Smooth muscle cell of the brain vasculature (primary cell): ENCODE measurements around the gene B3GALT4.
"Not testable (repeated sequence)": the region's sequence is repeated elsewhere in the genome, so short reads cannot be mapped to it uniquely, and the experiment has no call there.

Experiments used
- DNase-seq: peaks from one replicate; pipeline ENCODE4 v3.0.0-alpha.2; 2012; ENCODE audit warnings: low read depth, low spot score

The B3GALT4 gene

DNA sequence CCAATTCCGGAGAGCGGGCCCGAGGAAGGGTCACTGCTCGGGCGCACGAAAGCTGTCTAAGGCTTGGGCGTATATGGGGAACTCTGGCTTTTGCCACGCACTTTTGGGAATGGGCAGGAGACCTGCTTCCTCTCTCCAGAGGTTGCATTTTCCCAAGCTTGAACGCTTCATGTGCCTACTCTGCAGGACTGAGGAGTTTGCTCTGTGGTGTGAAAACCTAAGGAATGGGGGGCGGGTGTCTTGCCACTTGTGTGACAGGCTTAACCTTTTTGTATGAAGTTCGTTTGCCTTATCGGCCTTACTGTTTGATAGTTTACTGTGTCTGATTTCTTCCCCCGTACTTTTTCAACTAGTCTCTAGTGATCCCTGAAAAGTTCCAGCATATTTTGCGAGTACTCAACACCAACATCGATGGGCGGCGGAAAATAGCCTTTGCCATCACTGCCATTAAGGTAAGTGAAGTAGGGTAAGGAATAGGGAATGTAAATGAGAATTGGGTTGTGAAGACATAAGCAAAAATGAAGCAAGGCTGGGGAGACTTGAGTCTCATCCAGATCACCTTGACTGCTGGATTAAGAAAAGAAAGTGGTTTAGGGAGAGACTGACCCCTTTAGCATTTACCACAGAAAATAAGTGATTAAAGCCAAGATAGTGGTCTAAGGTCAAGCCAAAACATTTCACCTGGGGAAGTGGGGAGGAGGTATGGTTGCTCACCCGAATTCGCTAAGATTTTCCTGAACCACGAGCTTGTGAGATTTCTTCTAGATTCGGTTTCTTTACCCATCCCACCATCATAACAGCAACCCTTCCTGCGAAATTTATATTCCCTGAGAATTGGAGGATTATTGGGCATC lies 4.4 kb upstream of the B3GALT4 start:
- no peak for DNase-seq

DNA sequence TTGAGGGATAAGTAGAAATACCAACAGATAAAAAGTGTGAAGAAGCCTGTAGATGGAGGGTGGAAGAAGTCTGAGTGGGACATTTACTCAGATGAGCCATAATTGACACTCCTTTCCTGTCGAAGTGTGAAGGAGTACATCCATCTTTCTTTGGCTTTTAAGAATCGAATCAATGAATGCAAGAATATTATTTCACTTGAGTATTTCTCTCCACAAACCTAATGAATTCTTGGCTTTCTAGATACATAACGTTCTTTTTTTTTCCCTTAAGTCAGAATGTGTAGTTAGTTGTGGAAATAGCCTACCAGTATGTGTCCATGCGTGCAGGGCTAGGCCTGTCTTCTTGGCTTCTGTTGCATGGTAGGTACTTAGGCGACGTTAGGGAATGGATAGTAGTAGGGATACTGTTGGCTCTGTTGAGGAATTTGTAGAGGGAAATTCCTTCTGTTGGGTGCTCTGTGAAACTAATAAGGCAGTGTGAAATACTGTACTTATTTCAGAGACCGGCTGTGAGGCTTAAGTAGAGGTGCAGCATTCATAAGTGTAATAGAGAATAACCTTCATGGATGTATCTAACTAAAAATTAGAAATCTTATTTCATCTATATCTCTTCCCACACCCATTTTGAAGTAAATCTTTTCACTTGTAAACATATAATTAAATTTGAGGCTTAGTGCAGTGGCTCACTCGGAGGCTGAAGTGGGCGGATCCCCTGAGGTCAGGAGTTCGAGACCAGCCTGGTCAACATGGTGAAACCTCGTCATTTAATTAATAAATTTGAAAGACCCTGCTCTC lies 3.6 kb upstream of the B3GALT4 start:
- DNase-seq, result no peak

DNA sequence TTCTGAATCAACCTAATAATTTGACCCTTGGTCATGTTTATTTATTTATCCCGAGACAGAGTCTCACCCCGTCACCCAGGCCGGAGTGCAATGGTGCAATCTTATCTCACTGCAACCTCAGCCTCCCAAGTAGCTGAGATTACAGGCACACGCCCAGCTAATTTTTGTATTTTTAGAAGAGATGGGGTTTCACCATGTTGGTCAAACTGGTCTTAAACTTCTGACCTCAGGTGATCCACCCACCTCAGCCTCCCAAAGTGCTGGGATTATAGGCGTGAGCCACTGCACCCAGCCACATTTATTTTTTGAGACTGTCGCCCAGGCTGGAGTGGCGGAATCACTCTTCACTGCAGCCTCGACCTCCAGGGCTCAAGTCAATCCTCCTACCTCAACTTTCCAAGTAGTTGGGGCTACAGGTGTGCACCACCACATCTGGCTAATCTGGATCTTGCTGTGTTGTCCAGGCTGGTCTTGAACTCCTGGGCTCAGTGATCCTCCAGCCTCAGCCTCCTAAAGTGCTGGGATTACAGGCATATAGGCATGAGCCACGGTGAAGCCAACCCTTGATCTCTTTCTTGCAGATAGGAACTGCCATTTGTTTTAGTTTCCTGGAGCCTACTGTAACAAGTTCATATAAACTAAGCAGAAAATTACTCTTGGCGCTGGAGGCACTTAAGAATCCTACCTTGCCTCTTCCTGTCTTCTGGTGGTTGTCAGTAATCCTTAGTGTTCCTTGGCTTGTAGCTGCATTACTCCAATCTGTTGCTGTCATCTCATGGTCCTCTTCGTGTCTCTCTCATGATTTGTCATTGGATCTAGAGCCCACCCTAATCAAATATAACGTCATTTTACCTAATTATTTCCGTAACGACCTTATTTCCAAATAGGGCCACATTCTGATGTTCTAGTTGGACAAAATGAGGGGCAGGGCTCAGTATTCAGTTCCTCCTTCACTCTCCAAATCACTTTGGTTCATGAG lies 2.7 kb upstream of the B3GALT4 start:
- no peak for DNase-seq

DNA sequence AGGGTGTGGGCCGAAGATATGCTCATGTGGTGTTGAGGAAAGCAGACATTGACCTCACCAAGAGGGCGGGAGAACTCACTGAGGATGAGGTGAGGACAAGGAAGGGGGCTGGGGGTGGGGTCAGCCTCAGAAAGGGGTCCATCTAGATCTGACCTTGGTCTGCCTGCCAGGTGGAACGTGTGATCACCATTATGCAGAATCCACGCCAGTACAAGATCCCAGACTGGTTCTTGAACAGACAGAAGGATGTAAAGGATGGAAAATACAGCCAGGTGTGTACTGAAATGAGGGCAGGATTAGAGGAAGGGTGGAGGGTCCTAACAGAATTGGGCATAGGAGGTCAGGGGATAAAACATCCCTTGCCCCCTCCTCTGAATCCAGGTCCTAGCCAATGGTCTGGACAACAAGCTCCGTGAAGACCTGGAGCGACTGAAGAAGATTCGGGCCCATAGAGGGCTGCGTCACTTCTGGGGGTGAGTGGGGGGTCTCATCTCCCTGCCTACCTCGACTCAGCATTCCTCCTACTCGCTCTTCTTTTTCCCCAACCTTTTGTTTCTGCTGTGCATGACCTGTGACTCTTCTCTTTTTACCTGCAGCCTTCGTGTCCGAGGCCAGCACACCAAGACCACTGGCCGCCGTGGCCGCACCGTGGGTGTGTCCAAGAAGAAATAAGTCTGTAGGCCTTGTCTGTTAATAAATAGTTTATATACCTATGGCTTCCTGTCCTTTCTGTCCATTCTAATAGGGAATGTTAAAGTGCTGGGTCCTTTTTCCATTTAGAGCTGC lies 935 bp upstream of the B3GALT4 start:
- not testable (repeated sequence) for DNase-seq

DNA sequence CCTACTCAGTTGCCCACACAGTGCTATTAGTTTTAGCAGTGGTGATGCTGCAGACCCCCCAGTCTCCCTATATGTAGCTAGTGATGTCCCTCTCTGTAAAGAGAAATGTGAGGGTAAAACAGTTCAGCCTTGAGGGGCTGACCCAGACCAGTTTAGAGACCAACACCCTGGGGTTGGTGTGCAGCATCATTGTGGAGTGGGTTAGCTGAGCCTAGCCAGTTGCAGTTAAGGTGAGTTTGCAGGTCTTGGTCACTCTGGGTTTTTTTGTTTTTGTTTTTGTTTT lies 401 bp upstream of the B3GALT4 start:
- DNase-seq, result no peak

DNA sequence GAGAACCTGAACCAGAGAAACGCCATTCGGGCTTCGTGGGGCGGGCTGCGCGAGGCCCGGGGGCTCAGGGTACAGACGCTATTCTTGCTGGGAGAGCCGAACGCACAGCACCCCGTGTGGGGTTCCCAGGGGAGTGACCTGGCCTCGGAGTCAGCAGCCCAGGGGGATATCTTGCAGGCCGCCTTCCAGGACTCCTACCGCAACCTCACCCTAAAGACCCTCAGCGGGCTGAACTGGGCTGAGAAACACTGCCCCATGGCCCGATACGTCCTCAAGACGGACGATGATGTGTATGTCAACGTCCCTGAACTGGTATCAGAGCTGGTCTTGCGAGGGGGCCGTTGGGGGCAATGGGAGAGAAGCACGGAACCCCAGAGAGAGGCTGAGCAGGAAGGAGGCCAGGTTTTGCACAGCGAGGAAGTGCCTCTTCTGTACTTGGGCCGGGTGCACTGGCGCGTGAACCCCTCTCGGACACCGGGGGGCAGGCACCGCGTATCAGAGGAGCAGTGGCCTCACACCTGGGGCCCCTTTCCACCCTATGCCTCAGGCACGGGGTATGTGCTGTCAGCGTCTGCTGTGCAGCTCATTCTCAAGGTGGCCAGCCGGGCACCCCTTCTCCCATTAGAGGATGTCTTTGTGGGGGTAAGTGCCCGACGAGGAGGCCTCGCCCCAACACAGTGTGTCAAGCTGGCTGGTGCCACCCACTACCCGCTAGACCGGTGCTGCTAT lies 904 bp downstream of the B3GALT4 start:
- no peak for DNase-seq

DNA sequence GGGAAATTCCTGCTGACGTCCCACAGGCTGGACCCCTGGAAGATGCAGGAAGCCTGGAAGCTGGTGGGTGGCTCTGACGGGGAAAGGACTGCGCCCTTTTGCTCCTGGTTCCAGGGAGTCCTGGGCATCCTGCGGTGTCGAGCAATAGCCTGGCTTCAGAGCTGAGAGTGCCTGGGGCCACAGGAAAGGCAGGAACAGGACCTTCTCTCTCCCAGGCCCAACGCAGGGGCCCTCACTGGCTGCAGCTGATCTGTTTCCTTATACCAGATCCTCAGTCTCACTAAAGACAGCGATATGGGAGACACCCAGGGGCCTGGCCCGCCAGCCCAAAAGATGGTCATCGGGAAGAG lies 1.4 kb downstream of the B3GALT4 start:
- no peak for DNase-seq

DNA sequence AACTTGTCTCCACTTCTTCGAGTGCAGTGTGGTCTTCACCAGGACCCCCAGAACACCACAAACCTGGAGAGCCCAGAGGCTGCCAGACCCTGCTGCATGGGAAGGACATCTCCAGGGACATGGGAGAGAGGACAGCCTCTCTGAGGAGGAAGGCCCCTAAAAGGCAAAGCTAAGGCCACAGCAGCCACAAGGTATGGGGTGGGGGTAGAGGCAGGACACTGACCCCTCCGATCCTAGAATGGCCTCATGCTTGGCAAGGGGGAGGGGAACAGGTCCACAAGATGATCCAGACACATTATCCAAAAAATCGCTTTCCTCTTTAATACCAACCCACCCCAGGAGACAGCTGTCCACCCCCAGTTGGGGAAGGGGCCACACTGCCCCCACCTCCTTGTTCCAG lies 1.9 kb downstream of the B3GALT4 start:
- DNase-seq, result no peak

DNA sequence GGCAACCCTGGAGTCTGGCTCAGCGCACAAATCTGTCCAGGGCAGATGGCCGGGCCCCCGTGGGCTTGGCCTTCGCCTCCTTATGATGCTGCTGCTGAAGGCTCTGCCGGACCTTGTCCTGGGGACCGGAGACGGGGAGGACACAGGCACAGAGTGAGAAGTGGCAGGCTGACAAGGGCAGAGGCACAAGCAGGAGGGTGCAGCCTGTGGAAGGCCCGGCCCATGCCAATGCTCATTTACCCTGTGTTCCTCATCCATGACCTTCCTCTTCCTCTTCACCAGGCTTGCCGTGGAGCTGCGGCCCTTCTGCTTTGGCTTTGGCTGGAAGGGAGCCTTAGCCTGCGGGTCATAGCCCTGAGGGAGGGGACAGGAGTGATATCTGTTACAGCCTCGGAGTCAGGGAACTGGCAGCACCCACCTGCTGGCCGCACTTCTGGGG lies 2.4 kb downstream of the B3GALT4 start:
- DNase-seq, result no peak

DNA sequence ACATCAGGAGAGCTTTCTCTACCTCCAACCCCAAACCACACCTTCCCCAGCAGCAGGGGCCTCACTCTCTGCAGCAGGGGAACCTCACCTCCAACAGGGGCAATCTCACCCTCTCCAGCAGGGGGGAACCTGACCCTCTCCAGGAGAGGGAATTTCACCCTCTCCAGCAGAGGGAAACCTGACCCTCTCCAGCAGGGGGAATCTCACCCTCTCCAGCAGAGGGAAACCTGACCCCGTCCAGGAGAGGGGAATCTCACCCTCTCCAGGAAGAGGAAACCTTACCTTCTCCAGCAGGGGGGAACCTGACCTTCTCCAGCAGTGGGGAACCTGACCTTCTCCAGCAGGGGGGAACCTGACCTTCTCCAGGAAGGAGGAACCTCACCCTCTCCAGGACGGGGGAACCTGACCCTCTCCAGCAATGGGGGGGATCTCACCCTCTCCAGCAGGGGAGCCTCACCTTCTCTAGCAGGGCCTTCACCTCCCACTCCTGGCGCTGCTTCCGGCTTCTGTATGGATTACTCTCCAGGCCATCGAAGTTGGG lies 3.1 kb downstream of the B3GALT4 start:
- DNase-seq, result no peak

DNA sequence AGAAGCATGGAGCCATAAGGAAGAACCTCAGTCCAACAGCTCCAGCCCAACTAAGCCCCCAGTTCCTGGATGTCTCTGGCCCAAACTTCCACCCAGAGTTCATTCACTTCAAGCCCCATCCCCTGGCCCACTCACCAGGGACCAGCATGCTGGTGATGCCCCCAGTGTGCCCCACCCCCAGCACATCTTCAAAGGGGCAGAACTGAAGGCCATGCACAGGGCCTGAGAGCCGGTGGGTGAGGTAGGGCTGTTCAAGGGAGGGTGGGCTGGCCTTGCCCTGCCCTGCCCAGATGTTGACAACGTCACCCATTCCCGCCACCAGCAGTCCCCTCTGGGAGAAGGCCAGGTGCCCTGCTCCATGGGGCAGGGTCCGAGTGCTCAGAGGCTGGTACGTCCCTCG lies 3.6 kb downstream of the B3GALT4 start:
- DNase-seq, result no peak

DNA sequence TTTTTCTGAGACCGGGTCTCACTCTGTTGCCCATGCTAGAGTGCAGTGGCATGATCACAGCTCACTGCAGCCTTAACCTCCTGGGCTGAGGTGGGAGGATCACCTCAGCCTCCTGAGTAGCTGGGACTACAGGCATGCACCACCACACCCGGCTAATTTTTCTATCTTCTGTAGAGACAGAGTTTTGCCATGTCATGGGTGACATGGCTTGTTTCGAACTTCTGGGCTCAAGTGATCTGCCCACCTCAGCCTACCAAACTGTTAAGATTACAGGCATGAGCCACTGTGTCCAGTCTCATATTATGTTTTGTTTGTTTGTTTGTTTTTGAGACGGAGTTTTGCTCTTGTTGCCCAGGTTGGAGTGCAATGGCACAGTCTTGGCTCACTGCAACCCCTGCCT lies 8.3 kb downstream of the B3GALT4 start:
- not testable (repeated sequence) for DNase-seq

DNA sequence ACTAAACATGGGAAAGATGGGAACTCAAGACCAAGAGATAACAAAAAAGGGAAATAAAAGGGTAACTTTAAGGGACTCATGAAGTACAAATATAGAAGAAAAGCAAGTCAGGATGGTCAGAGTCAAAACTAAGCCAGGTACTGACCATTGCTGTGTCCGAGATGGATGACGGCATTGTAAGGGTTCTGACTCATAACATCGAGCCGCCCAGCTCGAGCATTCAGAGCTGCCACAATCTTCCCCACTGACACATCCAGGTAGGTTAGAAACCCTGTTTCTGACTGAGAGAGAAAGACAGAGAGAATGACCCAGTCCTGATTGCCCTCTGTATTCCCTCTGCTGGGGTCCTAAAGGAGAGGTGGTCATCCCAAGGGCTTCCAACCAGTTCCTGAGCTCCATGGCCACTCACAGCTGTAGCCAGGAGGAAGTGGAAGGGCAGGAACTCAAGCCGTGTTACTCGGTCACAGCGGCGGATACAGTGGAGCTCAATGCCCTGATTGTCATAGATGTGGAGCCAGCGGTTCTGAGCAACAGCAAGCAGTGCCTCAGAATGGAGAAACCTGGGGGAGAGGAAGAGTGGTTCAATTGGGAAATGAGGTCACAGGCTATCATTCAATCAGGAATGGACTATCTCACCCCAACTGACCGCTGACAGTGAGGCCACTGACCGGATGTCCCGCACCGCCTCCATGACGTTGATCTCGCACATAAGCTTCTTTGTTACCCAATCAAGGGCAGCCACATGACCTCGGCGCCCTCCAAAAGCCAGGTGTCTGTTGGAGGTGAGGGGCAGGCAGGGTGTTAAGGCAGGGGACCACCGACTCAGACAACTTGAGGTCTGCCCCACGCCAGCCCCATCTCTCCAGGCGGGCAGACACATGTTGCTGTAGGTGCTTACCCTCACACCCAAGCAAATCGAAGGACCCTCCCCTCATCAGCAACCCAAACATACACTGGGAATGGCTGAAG lies 10.3 kb downstream of the B3GALT4 start:
- no peak for DNase-seq

DNA sequence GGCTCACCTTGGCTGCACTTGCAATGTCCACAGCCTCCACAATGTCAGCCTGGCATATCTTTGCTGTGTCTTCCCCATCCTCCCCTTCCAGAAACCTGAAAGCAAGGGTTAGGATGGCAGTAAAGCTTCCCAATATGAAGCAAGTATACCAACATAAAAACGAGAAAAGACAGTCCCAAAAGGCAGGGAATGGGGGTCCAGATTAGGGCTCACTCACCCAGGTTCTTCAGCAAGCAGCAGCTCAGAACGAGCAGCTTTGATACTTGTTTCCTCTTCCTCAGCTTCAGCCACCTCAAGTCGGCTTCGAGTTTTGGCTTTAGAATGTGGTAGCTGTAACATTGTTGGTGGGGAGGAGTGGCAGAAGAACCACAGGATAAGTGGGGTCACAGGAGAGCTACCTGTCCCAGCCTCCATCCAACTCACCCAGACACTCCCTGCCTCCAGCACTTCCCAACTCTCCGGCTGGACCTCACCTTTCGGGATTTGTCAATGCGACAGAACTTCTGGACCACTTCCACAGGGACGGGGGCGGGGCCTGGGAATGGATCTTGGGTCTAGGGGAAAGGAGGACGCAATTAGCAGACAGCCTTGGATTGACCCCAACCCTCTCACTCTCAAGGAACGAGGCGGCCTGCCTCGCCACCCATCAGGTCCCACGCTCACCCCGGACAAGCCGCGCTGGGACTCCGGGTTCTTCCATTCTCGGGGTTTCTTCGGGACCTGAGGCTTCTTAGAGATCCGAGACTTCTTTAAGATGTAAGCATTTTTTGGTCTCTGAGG lies 11.4 kb downstream of the B3GALT4 start:
- DNase-seq, result no peak

DNA sequence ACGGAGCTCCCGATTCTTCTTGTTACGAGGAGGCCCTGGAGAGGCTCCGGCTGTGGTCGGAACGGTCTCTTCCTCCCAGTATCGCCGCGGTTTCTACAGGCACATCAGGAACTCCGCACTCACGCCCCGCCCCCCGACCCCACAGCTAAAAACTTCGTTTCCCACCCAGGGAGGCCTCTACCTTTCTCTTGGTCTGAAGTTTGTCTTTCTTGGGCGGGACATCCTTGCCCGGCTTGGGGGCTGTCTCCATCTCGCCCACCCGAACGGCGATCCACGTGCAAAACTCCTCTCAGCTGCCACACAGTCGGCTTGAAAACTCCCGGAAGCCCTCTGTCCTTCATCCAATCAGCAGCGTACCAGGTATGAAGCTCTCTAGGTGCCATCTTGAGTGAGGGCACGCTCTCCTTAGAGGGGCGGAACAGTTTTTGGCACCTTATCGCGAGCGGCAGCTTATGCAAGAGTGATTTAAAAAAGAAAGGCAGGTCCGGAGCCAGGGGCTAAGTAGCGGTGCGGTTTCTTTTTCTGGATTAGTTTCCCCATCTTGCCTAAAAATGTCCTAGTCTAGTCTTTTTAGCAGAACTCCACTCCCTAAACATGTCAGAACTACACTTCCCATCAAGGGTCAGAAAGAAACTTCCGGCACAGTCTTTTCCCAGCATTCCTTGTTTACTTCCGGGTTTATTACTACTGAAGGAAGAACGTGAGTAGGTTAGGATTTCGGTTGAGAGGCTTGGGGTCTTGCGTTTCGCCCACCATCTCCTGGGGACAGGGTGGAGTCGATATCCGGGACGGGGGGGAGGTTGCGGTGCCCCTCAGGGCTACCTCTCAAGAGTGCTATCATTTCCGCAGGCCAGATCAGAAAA lies 12.2 kb downstream of the B3GALT4 start, which contains the start of the genes PFDN6 and WDR46:
PFDN6 (plus strand) TSS at position 681 of the 863 bp plus-strand sequence. CDS start 256 bp downstream, outside the sequence.
WDR46 (minus strand) TSS at position 319 of the 863 bp plus-strand sequence; CDS start at position 250, 69 bp downstream.
- DNase-seq, result no peak

DNA sequence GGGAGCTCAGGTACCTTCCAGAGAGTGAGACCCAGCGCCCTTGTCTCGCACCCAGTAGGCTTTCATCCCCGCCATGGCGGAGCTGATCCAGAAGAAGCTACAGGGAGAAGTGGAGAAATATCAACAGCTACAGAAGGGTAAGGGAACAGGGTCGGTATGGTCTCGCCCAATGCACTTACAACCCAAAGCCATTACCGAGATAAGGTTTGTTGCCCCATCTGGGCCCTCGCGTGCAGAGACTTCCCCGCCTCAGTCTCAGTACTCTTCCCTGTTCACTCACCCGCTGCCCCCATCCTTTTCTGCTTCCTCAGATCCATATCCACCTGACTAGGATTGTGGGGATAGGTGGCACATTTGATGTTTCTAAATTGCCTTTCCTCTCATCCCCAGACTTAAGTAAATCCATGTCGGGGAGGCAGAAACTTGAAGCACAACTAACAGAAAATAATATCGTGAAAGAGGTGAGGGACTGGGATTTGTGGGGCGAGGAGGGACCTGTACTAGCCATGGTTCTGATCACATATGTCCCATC lies 12.9 kb downstream of the B3GALT4 start:
- no peak for DNase-seq

DNA sequence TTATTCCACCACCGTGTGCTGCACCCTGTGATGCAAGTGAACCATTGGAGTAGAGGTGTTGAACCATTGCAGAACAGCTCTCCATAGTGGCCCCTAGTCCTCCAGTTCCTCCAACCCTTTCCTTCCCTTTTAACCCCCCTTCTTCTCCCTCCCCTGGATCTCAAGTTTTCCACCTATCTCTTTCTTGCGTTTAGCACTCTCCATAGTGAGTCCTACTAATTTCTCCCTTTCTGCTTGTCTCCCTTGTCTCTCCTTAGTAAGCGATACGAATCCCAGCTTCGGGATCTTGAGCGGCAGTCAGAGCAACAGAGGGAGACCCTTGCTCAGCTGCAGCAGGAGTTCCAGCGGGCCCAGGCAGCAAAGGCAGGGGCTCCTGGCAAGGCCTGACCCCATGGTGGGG lies 13.5 kb downstream of the B3GALT4 start:
- DNase-seq, result no peak
